ENCODE data around the gene TEX14.
"Not testable (repeated sequence)": the region's sequence is repeated elsewhere in the genome, so short reads cannot be mapped to it uniquely, and the experiment has no call there.

TEX14 gene

DNA sequence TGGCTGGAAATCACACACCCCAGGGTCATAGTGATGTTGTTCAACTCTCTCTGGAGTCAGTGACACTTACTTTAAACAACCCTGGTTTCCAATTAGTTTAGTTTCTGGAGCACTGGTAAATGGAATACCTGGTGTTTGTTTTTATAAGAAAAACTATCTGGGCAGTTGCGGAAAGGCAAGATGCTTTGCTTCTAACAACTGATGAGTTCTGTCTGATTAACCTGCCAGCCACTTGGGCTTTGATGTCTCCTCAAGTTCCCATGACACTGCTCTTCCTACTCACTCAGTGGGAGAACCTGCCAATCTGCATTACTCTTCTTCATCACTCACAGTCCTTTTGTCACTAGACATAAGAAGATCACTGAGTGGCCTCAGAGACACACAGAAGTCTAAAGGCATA is 98.7 kb downstream of the TEX14 start:
- DNase-seq, result no peak

- DNase-seq, result no peak
Measured at GRCh38 chr17:58591455-58591854, 100.4 kb downstream of the TEX14 start.

- DNase-seq, result no peak
Measured at GRCh38 chr17:58590377-58590776, 101.5 kb downstream of the TEX14 start.

GRCh38 chr17:58587713-58588117 is 104.1 kb downstream of the TEX14 start:
- peak; percentile 52 for DNase-seq

DNA sequence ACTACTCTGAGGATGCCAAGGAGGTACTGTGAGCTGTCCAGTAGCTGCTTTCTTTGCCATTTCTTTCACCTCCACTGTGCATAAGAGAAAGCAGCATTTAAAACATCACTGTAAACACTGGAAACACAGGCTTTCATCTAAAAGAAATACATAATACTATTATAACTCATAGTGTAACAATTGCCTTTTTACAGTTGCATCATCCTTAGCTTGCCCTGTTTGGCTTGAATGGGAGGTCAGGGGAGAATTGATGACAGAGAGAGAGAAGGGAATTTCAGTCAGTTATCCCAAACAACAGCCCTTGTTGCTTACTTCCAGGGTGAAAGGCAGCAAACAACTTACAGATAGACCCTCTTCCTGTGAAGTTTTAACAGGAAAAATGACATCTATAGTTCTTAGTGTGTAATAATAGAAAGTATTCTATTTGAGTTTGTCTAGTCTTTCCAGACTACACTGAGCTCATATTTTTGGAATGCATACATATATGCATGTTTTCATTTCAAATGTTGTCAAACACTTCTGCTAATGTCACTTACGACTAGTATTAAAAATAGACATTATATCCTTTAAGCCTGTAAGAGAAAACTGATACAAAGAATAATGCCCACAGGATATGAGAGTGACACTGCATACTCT is 105.7 kb downstream of the TEX14 start:
- no peak for DNase-seq

- no peak for DNase-seq
Measured at GRCh38 chr17:58585554-58585953, 106.3 kb downstream of the TEX14 start.

DNA sequence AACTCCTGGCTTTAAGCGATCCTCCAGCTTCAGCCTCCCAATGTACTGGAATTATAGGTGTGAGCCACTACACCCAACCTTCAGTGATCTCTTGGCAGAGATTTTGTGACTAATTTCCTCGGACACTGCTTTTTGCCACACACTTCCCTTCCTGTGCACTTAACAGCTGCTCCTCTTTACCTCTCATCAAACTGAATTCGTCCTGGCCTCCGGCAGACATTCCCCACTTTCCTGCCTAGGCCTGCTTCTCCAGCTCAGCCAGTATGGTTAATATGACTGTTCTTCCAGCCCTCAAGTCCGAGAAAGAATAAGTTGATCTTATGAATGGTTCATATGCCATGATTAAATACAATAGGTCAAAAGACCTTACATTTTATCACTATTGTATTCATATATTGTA is 108.4 kb downstream of the TEX14 start:
- no peak for DNase-seq

GRCh38 chr17:58582718-58583117 is 109.1 kb downstream of the TEX14 start:
- DNase-seq, result not testable (repeated sequence)

GRCh38 chr17:58580671-58581070 is 111.2 kb downstream of the TEX14 start:
- no peak for DNase-seq

DNA sequence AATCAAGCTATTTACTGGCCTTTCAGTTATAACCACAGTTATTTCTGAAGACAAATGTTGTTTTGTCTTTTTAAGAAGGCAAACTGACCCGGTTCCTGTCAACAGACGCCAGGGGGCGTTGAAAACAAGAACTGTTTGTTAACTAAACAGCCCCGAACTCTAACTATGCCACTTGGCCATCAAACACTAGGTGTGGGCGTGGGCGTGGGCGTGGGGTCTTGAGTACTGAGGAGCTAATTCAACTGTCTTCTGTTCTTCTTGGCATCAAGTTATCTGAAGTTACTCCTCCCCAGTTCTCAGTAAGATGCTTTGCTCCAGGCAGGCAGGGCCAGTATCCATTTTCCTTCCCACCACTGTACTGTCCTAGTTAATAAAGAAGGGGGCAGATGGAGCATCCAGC is 114.1 kb downstream of the TEX14 start:
- DNase-seq, result no peak

DNA sequence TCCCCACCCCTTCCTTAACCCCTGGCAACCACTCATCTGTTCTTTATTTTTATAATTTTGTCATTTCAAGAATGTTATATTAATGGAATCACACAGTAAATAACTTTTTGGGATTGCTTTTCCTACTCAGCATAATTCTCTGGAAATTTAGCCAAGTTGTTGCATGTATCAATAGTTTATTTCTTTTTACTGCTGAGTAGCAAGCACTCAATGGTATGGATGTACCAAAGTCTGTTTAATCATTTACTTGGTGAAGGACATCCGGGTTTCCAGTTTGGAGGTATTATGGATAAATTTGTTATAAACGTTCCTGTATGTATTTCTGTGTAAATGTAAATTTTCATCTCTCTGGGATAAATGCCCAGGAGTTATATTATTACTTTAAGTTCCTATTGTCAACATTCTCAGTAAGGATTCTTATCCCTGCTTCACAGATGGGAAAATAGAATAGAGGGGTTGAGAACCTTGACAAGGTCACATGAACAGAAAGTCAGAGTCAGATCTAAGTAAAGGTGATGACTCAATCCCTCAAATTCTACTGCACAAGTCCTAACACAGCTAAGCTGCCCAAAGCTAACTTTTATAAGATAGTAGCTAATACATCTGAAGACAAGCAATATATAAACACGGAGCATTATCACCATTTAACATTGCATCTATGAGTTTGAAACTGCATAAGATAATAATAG is 115.0 kb downstream of the TEX14 start:
- no peak for DNase-seq

- DNase-seq, result no peak
Measured at GRCh38 chr17:58575511-58575910, 116.3 kb downstream of the TEX14 start.

GRCh38 chr17:58574025-58574424 is 117.8 kb downstream of the TEX14 start:
- no peak for DNase-seq

GRCh38 chr17:58572846-58573245 is 119.0 kb downstream of the TEX14 start:
- DNase-seq, result no peak

DNA sequence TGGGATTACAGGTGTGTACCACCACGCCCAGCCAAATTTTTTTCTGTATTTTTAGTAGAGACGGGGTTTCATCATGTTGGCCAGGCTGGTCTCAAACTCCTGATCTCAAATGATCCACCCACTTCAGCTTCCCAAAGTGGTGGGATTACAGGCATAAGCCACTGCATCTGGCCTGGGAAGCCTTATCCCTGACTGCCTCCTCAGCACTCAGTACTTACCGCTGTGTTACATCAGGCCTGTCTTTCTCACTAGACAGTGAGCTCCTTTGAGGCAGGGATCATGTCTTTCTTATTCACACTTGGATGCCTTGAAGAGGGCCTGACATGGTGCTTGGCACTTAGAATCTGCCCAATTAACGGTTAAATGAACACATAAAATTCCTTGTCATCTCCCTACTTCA is 121.1 kb downstream of the TEX14 start:
- DNase-seq, result no peak

DNA sequence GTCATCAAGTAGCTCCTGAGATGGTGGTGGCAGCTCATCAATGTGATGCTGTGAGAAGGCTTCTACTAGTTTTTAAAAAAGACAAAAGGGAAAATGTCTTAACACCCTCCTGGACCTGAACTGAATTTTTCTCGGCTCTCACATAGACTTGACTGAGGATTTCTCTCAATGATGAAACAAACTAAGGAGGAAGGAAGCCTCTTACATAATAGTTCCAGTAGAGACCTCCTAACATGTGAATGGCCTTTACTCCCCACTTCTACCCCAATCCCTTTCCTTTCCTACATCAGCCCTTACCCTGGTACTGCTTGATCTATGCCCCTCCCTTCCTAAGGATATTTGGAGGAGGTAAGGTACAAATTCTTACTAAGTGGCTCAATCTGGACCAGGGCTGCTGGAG is 122.6 kb downstream of the TEX14 start:
- no peak for DNase-seq

DNA sequence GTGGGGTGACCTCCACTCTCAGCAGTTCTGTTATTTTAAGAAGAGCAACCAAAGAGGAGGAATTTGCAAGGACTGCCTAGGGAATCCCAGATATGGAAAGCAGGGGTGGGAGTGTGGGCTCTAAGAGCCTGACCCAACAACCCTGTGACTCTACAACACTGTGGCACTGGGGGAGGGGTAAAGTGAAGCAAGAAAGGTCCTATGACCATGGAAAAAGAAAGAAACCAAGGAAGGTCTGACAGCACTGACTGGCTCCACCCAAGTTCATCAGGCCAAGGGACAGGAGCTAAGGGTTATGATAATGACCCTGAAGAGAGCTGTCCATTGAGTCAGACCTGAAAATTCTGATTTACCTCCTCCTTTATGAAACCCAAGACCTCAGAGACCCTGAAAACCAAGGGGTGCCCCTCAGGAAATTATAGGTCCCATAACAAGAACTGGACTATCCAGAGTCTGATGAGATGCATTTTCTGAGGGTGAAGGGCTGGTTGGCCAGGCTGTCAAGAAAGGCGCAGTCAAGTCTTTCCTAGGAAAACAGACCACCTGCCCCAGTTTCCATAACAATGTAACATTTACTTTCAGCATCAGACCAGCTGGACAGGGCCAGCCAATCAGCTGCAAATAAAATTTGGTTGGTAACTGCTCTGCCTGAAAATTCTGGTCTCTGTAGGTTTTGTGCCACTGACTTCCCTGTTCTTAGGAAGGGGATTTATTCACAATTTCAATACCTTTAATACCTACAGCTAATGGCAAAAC is 123.6 kb downstream of the TEX14 start:
- DNase-seq, result no peak

GRCh38 chr17:58565389-58566311 is 126.2 kb downstream of the TEX14 start:
- DNase-seq, result no peak

DNA sequence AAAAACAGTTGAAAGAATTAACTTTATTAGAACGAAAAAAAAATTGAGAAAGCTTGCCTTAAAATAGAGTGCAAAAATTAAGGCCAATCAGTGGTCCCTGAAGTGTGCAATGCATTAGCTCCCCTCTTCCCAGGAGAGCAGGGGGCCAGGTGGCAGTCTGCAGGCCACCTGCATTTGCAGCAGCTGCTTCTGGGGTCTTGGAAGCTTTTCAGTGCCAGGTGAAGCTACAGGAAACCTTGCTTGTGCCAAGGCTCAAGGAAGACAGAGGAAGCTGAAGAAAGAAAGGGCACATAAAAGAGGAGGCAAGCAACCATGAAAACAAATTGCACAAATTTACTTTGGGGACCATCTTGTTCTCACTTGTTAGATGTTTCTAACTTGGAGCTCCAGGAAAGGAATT is 126.9 kb downstream of the TEX14 start:
- DNase-seq, result no peak

DNA sequence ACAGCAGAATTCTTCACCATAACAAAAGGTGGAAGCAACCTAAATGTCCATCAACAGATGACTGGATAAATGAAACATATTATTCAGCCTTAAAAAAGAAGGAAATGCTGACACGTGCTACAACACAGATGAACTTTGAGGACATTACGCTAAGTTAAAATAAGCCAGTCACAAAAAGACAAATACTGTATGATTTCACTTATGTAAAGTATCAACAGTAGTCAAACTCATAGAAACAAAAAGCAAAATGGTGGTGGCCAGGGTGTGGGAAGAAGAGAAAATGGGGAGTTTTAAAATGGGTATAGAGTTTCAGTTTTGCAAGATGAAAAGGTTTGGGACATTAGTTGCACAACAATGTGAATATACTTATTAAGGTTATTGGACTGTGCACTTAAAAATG is 127.6 kb downstream of the TEX14 start:
- DNase-seq, result no peak

GRCh38 chr17:58560511-58560910 is 131.3 kb downstream of the TEX14 start:
- no peak for DNase-seq

- no peak for DNase-seq
Measured at GRCh38 chr17:58557981-58558380, 133.9 kb downstream of the TEX14 start.

DNA sequence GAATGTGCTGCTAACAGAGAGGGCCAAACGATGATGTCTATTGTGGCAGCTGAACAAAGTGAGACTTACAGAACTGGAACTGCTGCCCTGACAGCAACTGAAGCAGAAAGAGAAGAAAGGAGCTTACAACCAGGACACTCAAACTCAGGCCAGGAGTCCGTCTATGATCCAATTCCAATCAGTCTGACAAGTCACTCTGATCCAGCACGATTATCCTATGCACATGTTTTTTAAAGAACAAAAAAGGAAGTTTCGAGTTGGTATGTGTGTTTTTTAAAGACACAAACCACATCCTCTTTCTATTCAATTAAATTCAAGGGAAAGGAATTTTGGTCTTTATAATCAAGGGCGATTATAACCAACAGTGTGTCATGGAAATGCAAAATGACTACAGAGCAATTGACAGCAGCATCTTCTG is 135.0 kb downstream of the TEX14 start:
- no peak for DNase-seq
